HG03469 (cell line): ENCODE results near the gene NVL.
A peak's percentile ranks its signal among the peaks of the same experiment; 100 is the strongest.
"Not testable (repeated sequence)": the region's sequence is repeated elsewhere in the genome, so short reads cannot be mapped to it uniquely, and the experiment has no call there.

Experiments used
- ATAC-seq: cut with Tn5 transposase; IDR thresholded peaks from one replicate; pipeline ENCODE4 v1.9.1; 2021; ENCODE audit warnings: mild to moderate bottlenecking, moderate library complexity, moderate number of reproducible peaks; ENCODE audit not compliant: unreplicated experiment

NVL gene

DNA sequence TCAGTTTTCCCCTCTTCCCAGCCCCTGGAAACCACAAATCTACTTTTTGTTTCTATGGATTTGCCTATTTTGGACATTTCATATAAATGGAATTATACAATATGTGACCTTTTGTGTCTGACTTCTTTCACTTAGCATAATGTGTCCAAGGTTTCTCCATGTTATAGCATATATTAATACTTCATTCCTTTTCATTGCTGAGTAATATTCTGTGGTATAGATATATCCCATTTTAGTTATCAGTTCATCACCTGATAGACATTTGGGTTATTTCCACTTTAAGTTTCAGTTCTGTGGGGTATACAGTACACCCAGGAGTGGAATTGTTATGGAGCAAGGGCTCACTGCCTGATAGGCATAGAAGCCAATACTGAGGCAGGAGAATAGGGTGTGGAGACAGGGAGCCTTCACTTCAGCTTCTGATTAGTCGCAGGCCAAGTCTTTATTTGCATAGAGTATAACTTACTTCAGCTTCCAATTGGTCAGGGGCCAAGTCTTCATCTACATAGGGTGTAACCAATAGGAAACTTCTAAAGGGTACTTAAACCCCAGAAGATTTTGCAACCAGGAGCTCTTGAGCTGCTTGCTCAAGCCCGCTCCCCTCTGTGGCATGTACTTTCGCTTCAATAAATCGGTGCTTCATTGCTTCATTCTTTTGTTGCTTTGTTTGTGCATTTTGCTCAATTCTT, 8.3 kb upstream of the NVL start:
- no peak for ATAC-seq

DNA sequence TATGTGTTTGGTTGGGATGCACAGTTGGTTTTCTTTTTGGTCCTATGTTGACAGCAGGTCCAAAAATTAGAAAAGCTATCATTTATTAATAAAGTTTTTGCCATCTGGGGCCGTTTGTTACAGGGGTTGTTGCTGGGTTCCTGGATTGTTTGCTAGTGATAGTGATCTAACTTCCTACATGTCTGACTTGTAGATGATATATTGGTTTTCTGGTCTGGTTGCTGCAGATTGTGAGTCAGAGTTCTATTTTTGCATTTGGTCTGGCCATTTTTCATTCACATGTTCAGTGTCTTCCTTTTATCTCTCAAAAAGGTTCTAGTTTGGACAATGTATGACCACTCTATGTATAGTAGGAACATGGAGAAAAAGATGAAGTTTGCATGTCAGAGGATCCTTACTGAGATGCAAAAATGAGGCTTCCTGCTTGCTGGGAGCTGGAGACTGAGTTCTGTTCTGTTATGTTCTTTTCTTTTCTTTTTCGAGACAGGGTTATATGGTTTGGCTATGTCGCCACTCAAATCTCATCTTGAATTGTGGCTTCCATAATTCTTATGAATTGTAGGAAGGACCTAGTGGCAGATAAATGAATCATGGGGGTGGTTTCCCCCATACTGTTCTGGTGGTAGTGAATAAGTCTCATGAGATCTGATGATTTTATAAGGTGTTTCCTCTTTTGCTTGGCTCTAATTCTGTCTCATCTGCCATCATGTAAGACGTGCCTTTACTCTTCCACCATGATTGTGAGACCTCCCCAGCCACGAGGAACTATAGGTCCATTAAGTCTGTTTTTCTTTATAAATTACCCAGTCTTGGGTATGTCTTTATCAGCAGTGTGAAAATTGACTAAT, 4.2 kb upstream of the NVL start:
- no peak for ATAC-seq

- peak; percentile 46 for ATAC-seq
These were observed 3.4 kb upstream of the NVL start for GRCh38 chr1:224333309-224333926.

- no peak for ATAC-seq
These were observed 1.9 kb upstream of the NVL start for GRCh38 chr1:224331824-224332223.

GRCh38 chr1:224331326-224331725, 1.4 kb upstream of the NVL start:
- ATAC-seq = no peak

- ATAC-seq = no peak
These were observed 509 bp downstream of the NVL start for GRCh38 chr1:224329484-224329841.

DNA sequence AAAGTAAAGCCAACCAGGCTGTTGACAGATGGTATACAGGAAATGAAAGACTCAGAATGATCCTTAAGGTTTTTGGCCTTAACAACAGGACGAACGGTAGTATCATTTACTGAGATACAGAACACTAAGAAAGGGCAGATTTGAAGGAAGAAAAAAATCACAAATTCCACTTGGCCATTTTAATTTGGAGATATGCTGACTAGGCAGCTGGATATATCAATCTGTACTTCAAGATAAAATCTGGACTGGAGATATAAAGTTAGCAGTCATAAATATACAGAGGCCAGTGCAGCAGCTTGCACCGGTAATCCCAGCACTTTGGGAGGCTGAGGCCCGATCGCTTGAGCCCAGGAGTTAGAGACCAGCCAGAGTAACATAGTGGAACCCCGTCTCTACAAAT, 1.3 kb downstream of the NVL start:
- no peak for ATAC-seq

DNA sequence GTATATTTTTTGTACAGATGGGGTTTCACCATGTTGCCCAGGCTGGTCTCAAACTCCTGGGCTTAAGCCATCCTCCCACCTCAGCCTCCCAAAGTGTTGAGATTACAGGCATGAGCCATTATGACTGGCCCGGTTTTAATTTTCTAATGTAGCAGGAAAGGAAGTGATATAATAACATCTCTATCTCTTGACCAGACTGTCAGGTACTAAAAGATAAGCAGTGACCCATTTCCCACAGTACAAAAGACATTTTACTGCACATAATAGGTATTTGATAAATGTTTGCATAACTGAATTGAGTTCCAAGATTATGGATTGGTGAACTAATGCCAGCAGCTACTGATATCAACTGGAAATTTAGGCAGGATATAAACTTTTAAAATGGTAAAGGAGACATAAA, 4.0 kb downstream of the NVL start:
- no peak for ATAC-seq

GRCh38 chr1:224321706-224322105, 8.3 kb downstream of the NVL start:
- no peak for ATAC-seq

DNA sequence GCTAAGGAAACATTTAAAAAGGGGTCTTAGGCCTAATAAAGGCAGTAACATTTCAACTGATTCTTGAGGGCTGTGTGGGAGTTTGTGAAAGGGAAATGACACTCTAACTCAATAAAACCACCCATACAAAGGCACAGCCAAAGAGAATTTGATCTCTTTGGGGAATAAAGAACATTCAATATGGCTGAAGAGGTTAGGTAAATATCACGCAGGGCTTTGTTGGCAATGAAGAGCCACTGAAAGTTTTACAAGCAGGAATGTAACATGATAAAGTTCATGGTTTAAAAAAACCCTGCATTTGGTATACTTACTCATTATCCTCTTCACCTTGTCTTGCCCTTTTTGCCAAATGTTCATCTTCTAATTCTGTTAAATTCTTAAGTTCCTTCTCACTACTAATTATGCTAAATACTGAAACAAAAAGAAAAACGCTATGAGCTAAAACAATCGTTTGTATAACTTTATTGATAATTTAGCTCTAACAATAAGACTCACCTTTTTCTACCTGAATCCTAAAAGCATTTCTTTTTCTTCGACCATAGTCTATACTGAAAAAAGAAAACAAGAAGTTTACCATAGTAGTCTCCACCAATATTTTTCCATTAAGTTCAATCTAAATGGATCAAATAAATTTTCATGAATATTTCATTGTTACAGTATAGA, 12.5 kb downstream of the NVL start:
- ATAC-seq = no peak

DNA sequence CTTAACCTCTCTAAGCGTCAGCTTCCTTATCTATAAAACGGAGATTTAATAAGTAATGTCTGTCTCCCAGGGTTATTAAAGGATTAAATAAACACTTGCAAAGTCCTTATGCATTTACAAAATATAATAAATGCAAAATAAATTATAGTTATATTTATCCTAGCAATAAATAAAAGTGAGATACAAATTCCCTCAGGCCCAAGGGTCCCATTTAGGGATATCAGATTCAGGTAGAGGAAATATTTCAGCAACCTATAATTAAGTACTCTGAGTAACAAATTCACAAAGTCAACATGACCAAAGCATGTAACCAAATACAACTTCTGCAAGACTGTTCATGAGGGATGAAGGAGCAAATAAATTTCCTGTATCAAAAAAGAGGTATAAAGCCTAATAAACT, 17.9 kb downstream of the NVL start:
- ATAC-seq = no peak

- not testable (repeated sequence) for ATAC-seq
These were observed 18.5 kb downstream of the NVL start for GRCh38 chr1:224311503-224311902.

GRCh38 chr1:224308064-224308463, 21.9 kb downstream of the NVL start:
- no peak for ATAC-seq

DNA sequence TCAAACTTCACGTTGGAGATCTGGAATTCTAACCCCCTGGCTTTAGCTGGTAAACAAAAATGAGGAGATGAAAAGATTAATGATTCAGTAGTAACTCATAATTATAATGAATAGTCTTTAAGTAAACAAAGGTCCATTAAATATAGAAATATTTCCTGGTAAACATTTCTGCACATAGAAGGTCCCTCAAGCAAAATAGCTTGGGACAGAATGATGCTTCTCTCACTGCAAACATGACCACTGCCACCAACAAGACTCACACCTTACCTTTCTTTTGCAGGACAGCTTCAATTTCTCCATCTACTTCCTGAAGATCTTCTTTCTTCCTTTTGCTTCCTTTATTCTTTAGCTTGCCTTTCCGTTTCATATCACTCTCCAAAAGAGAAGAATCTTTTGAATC, 25.2 kb downstream of the NVL start:
- no peak for ATAC-seq

DNA sequence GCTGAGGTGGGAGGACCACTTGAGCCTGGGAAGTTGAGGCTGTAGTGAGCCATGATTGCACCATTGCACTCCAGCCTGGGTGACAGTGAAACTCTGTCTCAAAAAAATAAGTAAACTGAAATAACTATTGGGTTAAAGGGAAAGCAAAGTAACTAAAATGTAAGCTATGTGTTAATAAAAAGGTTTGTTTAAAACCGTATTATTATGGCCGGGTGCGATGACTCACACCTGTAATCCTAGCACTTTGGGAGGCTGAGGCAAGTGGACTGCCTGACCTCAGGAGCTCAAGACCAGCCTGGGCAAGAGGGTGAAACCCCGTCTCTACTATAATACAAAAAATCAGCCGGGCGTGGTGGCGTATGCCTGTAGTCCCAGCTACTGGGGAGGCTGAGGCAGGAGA, 27.0 kb downstream of the NVL start:
- no peak for ATAC-seq

DNA sequence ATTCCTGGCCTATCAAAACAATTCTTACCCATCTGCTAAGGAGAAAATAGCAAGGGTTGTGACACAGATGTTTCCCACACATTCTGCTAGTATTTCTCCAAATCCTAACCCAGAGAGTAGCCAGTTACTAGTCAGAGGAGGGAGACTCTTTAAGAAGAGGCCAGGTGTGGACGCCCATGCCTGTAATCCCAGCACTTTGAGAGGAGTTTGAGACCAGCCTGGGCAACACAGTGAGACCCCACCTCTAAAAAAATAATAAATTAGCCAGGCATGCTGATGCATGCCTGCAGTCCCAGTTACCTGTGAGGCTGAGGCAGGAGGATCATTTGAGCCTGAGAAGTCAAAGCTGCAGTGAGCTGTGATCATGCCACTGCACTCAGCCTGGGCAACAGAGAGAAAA, 28.6 kb downstream of the NVL start:
- ATAC-seq = no peak

DNA sequence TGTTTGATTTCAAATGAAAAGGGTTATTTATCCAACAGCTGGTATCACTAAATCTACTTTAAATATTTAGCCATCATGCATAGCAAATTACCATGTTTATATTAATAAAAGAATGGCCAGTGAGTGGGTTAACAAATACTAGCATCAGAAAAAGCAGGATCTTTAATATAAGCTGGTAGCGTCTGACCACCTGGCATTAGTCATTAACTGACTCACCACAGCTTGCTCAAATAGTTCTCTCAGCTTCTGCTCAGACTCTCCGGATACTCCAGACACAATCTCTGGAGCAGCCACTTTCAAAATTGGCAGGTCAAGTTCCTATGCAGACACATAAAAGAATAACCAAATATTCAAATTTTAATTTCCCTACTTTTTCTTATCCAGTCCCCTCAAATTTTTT, 29.6 kb downstream of the NVL start:
- no peak for ATAC-seq

GRCh38 chr1:224298346-224299330, 31.3 kb downstream of the NVL start:
- no peak for ATAC-seq

DNA sequence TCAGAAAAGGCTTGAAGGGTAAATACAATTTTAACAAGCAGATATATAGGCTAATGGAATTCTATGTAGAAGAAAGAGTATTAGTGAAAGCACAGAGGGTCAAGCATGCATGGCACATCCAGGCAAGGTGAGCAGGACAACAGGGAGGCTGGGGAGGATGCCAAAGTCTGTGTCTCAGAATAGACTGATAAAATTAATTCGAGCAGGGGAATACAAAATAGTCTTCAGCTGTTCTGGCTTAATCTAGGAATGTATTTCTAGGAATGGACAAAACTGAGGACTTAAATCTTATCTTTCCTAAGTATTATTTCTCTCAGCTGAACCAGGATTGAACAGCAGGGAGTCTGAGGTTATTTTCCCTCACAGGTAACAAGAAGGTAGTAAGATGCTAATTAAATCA, 35.2 kb downstream of the NVL start:
- ATAC-seq = no peak

GRCh38 chr1:224292419-224292818, 37.6 kb downstream of the NVL start:
- ATAC-seq = no peak
